HG03342 (cell line): ENCODE results near the gene LVRN.

Source experiments
- ATAC-seq: cut with Tn5 transposase; IDR thresholded peaks from one replicate; pipeline ENCODE4 v1.9.1; 2021; ENCODE audit warnings: mild to moderate bottlenecking, moderate library complexity; ENCODE audit not compliant: unreplicated experiment

Gene LVRN

DNA sequence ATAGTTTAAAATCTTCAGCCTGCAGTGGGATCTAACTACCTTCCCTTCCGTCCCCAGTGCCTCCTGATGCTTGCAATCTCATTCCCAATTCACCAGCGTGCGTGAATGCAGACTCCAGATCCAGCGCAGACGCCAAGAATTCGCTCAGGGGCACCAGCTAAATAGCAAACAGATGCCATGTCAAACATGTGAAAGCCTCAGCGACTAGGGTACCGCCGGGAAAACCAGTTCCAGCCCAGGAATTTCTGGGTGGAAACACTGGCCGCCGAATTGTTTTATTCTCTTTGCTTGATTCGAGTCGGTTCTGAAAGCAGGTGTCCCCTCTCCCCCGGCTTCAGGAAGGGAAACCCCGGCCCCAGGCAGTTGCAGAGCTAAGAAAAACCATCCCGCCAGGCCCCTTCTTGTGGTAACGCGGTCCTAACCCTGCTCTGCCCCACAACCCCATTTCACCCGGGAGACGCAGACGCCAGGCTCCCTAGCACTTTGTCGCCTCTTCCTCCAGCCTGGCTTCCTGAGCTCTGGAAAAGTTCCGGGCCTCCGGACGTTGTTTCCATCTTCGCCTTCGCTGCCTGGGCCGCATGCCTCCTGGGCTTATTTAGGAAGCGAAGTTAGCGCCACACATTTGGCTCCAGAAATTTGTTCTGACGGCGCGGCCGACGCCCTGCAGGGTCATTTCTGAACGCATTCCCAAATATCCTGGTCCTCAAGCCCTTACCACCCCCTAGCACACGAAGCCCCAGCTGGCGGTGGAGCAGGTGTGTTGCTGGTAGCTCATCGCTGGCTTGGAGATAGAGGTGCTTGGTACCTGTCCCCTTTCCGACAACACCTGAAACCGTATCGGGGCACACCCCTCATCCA lies 665 bp upstream of the LVRN start:
- no peak for ATAC-seq

DNA sequence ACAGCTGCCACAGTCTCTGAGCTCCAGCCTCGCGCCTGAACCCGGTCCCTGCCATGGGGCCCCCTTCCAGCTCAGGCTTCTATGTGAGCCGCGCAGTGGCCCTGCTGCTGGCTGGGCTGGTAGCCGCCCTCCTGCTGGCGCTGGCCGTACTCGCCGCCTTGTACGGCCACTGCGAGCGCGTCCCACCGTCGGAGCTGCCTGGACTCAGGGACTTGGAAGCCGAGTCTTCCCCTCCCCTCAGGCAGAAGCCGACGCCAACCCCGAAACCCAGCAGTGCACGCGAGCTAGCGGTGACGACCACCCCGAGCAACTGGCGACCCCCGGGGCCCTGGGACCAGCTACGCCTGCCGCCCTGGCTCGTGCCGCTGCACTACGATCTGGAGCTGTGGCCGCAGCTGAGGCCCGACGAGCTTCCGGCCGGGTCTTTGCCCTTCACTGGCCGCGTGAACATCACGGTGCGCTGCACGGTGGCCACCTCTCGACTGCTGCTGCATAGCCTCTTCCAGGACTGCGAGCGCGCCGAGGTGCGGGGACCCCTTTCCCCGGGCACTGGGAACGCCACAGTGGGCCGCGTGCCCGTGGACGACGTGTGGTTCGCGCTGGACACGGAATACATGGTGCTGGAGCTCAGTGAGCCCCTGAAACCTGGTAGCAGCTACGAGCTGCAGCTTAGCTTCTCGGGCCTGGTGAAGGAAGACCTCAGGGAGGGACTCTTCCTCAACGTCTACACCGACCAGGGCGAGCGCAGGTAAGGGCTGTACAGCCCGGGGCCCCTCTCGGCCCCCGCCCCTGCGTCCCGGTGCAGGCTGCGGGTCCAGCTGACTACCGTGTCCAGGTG lies 509 bp downstream of the LVRN start:
- ATAC-seq = no peak

DNA sequence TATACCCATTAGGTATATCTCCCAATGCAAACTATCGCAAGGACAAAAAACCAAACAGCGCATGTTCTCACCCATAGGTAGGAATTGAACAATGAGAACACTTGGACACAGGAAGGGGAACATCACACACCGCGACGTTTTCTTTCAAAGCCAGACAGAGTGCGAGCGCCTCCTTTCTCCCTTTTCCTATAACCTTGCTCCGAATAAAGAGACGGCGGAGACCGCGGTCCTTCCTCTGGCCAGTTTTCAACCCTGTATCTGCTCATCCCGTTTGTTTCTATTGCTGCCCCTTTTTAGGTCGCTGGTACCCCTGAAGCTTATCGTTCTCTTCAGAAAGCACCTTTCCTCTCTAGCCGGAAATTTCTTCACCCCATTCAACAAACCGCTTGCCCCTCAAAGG lies 1.3 kb downstream of the LVRN start:
- no peak for ATAC-seq

GRCh38 chr5:115968770-115969169 lies 6.5 kb downstream of the LVRN start:
- no peak for ATAC-seq

GRCh38 chr5:115977096-115977495 lies 14.8 kb downstream of the LVRN start:
- ATAC-seq = peak; percentile 83

DNA sequence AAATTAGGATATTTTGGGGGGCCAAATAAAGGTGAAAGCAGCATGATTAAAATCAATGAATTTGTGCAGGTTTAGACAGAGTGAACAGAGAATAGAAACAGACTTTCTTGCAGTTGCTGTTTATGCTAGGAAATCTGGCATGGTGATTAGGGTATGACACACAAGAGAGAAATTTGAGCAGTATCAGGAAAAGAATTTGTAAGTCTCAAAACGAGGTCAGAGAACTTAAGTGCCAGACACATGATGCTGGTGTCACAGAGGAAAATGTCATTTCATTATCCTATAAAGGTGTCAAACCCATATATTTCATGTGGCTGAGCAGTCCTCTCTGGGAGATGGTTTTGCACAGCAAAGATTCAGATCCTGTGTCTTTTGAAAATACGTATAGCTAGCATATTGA lies 15.7 kb downstream of the LVRN start:
- no peak for ATAC-seq

GRCh38 chr5:115978779-115979178 lies 16.5 kb downstream of the LVRN start:
- ATAC-seq = no peak

DNA sequence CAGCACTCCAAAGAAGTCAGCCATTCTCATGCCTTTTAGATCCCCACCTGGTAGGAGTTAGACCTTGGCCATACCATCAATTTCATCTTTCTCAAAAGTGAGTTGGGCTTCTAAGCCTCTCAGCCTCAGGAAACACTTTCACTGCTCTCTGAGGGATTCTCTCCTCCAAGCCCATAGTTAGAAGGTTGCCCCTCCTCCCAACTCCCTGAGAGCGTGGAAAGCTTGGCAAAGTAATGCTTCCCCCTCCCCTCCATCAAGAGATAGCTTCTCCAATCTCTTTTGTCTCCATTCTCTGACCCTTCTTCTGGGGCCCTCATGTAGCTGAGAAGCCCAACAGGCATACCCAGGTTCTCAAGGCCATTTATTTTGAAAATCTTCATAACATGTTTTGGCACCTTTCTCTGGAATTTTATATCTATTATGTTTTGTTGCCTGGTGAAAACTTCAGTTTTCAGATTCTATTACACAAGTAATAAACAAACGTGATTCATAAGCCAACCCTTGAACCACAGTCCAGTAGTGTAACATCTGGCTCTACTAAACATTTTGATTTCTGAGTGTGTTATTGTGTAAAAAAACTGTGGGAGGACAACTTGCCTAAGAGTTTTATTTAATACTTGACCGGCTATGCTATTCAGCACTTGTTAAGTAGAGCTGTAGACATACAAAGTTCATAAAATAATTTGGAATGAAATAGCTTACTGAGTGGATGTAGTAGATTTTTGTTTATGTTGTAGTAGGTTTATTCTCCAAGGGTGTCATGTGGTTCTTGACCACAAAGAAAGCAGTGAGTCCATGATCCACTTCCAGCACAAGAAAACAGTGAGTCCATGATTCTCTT lies 17.1 kb downstream of the LVRN start:
- no peak for ATAC-seq

DNA sequence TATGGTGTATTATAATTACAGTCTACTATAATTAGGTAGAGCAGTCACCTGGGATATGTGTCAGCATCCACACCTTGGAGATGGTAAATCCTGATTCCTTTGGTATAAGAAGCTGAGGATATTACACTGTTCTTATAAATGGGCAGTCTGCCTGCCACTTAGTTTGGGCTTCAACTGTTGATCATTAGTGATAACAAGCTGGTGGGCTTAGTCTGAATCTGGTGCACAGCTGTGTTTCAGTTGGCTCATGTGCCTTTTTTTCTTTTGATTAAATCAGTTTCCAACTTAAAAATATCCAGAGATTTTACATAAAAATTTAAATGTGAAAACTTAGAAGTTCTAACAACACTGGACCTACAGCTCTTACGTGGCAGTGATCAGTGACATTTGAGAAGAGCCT lies 21.2 kb downstream of the LVRN start:
- no peak for ATAC-seq

- no peak for ATAC-seq
Measured at GRCh38 chr5:115985802-115986757, 23.8 kb downstream of the LVRN start.

DNA sequence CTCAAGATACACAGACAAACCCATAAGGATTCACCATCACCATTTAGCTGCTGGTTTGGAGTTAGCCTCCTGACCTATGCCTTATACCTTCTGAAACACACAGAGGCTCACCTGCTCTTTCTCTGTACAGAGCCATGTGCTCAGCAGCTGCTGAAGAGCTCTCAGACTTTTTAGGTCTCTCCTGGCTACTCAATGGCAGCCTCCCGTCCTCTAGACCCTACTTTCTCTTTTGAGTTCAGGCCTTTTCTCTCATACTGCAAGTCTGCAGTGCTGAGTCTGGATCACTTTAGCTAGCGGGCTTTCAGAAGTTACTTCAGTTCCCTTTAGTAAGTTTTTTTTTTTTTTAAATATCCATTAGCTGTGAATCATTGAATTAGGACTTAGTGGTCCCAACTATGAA lies 25.7 kb downstream of the LVRN start:
- ATAC-seq = no peak

DNA sequence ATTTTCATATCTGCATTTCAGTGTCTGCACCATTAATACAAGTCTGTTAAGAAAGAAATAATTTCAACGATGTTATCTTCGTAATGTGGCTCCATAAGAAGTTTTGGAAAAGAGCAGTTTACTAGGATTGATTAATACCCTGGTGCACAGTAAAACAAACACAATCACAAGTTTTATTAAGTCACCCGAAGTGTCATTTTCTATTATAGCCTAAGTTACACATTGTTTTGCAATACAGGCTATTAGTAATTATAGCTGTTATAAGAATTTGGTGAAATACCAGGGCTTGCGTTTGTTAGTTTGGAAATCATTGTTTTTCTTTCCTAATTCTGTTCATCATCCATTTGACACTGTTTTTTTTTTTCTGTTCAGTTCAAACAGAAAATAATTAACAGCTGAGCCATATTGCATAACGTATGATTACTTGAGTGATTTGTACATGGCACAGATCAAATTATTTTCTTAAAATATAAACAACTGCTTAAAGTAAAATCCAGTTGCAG lies 30.6 kb downstream of the LVRN start:
- no peak for ATAC-seq

- no peak for ATAC-seq
Measured at GRCh38 chr5:115995351-115995750, 33.1 kb downstream of the LVRN start.

- ATAC-seq = no peak
Measured at GRCh38 chr5:116002116-116002906, 40.0 kb downstream of the LVRN start.

- ATAC-seq = no peak
Measured at GRCh38 chr5:116004248-116004647, 42.0 kb downstream of the LVRN start.

- ATAC-seq = no peak
Measured at GRCh38 chr5:116009806-116010205, 47.5 kb downstream of the LVRN start.

- no peak for ATAC-seq
Measured at GRCh38 chr5:116011046-116011445, 48.8 kb downstream of the LVRN start.

DNA sequence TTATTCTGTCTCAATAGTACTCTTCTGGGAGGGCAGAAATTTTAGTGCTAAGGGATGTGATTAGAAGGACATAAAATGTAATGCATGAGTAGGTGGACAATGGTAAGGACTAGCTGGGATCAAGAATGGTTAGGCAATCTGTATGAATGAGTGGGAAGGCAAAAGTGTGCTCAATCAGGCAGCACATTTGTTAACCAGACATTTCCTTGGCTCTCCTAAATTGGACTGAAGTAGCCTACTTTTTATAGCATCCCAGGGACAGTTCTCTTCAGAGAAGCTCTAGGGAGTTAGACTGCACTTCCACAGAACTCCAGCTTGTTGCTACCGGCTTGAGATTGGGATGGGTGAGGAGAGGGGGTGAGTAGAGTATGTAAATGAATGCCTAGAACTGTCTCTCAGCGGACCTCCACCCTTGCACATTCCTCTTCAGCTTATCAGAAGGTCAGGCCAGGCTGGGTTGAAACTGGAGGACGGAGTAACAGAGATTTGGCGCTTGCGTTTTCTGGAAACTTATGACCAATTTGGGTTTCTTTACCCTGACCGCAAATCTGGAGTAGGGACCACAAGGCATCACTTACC lies 51.0 kb downstream of the LVRN start:
- ATAC-seq = no peak

GRCh38 chr5:116013936-116014335 lies 51.7 kb downstream of the LVRN start:
- ATAC-seq = no peak
